Upper lobe of left lung (tissue), 6 donors: ENCODE results near the gene MED19. TPM values are rescaled to one million over a fixed set of nuclear protein-coding genes. Genes with fewer than 3 reads are reported as not detected.
"Not testable (repeated sequence)": the region's sequence is repeated elsewhere in the genome, so short reads cannot be mapped to it uniquely, and the experiment has no call there.

Source experiments
- ATAC-seq, 2 donors: fragments of 200-7000 bp; cut with Tn5 transposase; one replicate each; pipeline ENCODE4 v1.9.1; 2022; ENCODE audit warnings: mild to moderate bottlenecking in 2 of 2, moderate library complexity in 2 of 2; ENCODE audit not compliant: low FRiP score in 2 of 2
- DNase-seq, 2 donors: peaks; one replicate each; pipeline ENCODE4 v3.0.0-alpha.2; 2019 to 2020
- H3K27ac ChIP-seq, 4 donors: fragments of 200-600 bp; sonication (generic); one replicate each; pipeline ENCODE4 v1.5.1; 2016 to 2019
- H3K27me3 ChIP-seq, 4 donors: fragments of 200-600 bp; sonication (generic); one replicate each; pipeline ENCODE4 v1.5.1; 2017 to 2019
- H3K36me3 ChIP-seq, 4 donors: fragments of 200-600 bp; sonication (generic); one replicate each; pipeline ENCODE4 v1.5.1; 2016 to 2019
- H3K4me1 ChIP-seq, 4 donors: fragments of 200-600 bp; sonication (generic); one replicate each; pipeline ENCODE4 v1.5.1; 2018 to 2019
- H3K4me3 ChIP-seq, 4 donors: fragments of 200-600 bp; sonication (generic); one replicate each; pipeline ENCODE4 v1.5.1; 2017 to 2019; ENCODE audit warnings: mild to moderate bottlenecking in 2 of 4, moderate library complexity in 1 of 4
- H3K9me3 ChIP-seq, 4 donors: fragments of 200-600 bp; sonication (generic); one replicate each; pipeline ENCODE4 v1.5.1; 2018 to 2019
- CTCF ChIP-seq, 6 experiments: fragments of 450-650 bp in 4 of 6; fragments of 200-600 bp in 2 of 6; sonication (generic) in 2 of 6; IDR thresholded peaks; one replicate each; pipeline ENCODE4 v1.5.1; 2016 to 2019; ENCODE audit warnings: antibody characterized with exemption in 6 of 6
- EP300 ChIP-seq, 4 donors: sonication (generic); formaldehyde crosslinking; IDR thresholded peaks; one replicate each; pipeline ENCODE4 v1.5.1; 2017; ENCODE audit warnings: antibody characterized with exemption in 4 of 4, control low read depth in 2 of 4
- POLR2A ChIP-seq, 4 donors: fragments of 450-650 bp; IDR thresholded peaks; one replicate each; pipeline ENCODE4 v1.5.1; 2016 to 2017; ENCODE audit warnings: antibody characterized with exemption in 4 of 4, mild to moderate bottlenecking in 2 of 4
- POLR2AphosphoS5 ChIP-seq, 2 donors: sonication (generic); formaldehyde crosslinking; IDR thresholded peaks; one replicate each; pipeline ENCODE4 v1.5.1; 2017; ENCODE audit warnings: antibody characterized with exemption in 2 of 2
- WGBS, 2 donors: methylation state at CpG; one replicate each; pipeline ENCODE4 v1.1.5; 2017 to 2018; 5-methylcytosine and 5-hydroxymethylcytosine counted together
- total RNA-seq, 6 donors: library from RNA; depleted of rRNA in 4 of 6; stranded (reverse); fragments of >200 nt in 4 of 6; gene quantifications; one replicate each; pipeline versions ENCODE4 v1.1.0 to v1.2.1, GENCODE V29; 2016 to 2021
- donor health status: DM: no; HTN: no; CAD: no; lungs with moderate emphysema.
- donor health status: DM: no; HTN: yes; CAD: no; lungs with severe emphysema.

MED19 gene
- total RNA-seq, 6 donors from 2014 or later, result 7.4 to 14.9 (median 13.5) TPM

- no peak overlapping the region for H3K27ac ChIP-seq
- H3K9me3 ChIP-seq, result no peaks in the 10 kb centered on the region
- no peaks in the 10 kb centered on the region for H3K27me3 ChIP-seq
- no peak for ATAC-seq
- H3K4me1 ChIP-seq, result peaks cover 0 to 3% (median 0%) of the 10 kb centered on the region in 4 donors
- 81% methylated on average over 7 of the region's 7 CpGs for WGBS, 2 donors
- TF ChIP-seq CTCF (IDR thresholded peaks at IDR 0.05), result no peak
- TF ChIP-seq EP300 (IDR thresholded peaks at IDR 0.05), result no peak
- TF ChIP-seq POLR2AphosphoS5 (IDR thresholded peaks at IDR 0.05), result no peak
- TF ChIP-seq POLR2A (IDR thresholded peaks at IDR 0.05), result no peak
- no peaks in the 10 kb centered on the region for H3K36me3 ChIP-seq
- no peak for DNase-seq
- H3K4me3 ChIP-seq, result no peak overlapping the region
Observed at GRCh38 chr11:57728829-57729228, 16.8 kb upstream of the MED19 start.

GRCh38 chr11:57727185-57727584 lies 15.2 kb upstream of the MED19 start:
- peaks cover 0 to 1% (median 0%) of the 10 kb centered on the region in 4 donors for H3K4me1 ChIP-seq
- H3K4me3 ChIP-seq, result no peak overlapping the region
- no peaks in the 10 kb centered on the region for H3K9me3 ChIP-seq
- no peak overlapping the region for H3K27ac ChIP-seq
- no peak for DNase-seq
- WGBS, 2 donors, result 75 to 93% methylated on average over 2 of the region's 2 CpGs
- H3K36me3 ChIP-seq, result peaks cover 0 to 6% (median 2%) of the 10 kb centered on the region in 4 donors
- no peaks in the 10 kb centered on the region for H3K27me3 ChIP-seq
- TF ChIP-seq EP300 (IDR thresholded peaks at IDR 0.05) (no peak), CTCF (IDR thresholded peaks at IDR 0.05) (no peak), POLR2AphosphoS5 (IDR thresholded peaks at IDR 0.05) (no peak), POLR2A (IDR thresholded peaks at IDR 0.05) (no peak)
- no peak for ATAC-seq

- ATAC-seq, H3K4me3 ChIP-seq, H3K9me3 ChIP-seq, H3K27ac ChIP-seq, H3K27me3 ChIP-seq: not testable (repeated sequence)
- 96% methylated on average over 9 of the region's 34 CpGs; no CpG with 5 or more reads in 1 of the 2 donors for WGBS, 2 donors
- Histone ChIP-seq H3K4me1 (peaks cover 18 to 23% (median 19%) of the 10 kb centered on the region in 4 donors), H3K36me3 (peaks cover 0 to 26% (median 7%) of the 10 kb centered on the region in 4 donors)
- DNase-seq, result peak in 1 of 2 donors; percentile 52
Observed at GRCh38 chr11:57716726-57717125, 4.7 kb upstream of the MED19 start.

GRCh38 chr11:57713835-57714234 lies 1.8 kb upstream of the MED19 start:
- no peaks in the 10 kb centered on the region for H3K9me3 ChIP-seq
- no peak for DNase-seq
- peak overlapping the region in 2 of 4 donors; percentile 80 to 91 for H3K4me3 ChIP-seq
- peaks cover 29 to 49% (median 31%) of the 10 kb centered on the region in 4 donors for H3K4me1 ChIP-seq
- H3K27me3 ChIP-seq, result no peaks in the 10 kb centered on the region
- WGBS, 2 donors, result 91 to 98% methylated on average over 2 of the region's 2 CpGs
- TF ChIP-seq POLR2AphosphoS5 (IDR thresholded peaks at IDR 0.05) (no peak), CTCF (IDR thresholded peaks at IDR 0.05) (no peak), EP300 (IDR thresholded peaks at IDR 0.05) (no peak), POLR2A (IDR thresholded peaks at IDR 0.05) (no peak)
- H3K36me3 ChIP-seq, result peaks cover 0 to 9% (median 0%) of the 10 kb centered on the region in 4 donors
- H3K27ac ChIP-seq, result no peak overlapping the region
- no peak for ATAC-seq

- TF ChIP-seq POLR2AphosphoS5 (IDR thresholded peaks at IDR 0.05) (peak; percentile 64 to 78), EP300 (IDR thresholded peaks at IDR 0.05) (no peak), POLR2A (IDR thresholded peaks at IDR 0.05) (peak in 2 of 4 donors; percentile 38 to 64)
- H3K36me3 ChIP-seq, result peaks cover 0 to 3% (median 0%) of the 10 kb centered on the region in 4 donors
- DNase-seq (peak; percentile 94 to 96), ATAC-seq (peak; percentile 97 to 99)
- H3K4me3 ChIP-seq, result peak within 1 kb of the TSS; percentile 80 to 99 (median 92)
- WGBS, 2 donors, result 1 to 2% methylated on average over 16 to 53 of the region's 53 CpGs
- peaks cover 29 to 49% (median 31%) of the 10 kb centered on the region in 4 donors for H3K4me1 ChIP-seq
- H3K9me3 ChIP-seq, result no peaks in the 10 kb centered on the region
- peak within 1 kb of the TSS; percentile 85 to 91 (median 87) for H3K27ac ChIP-seq
- H3K27me3 ChIP-seq, result no peaks in the 10 kb centered on the region
Observed at GRCh38 chr11:57712256-57713150, 488 bp upstream of the MED19 start, which contains the start of gene TMX2. TMX2 (plus strand) TSS chr11:57712593; CDS start chr11:57712619, 26 bp downstream.
